Nephron progenitor cell (in vitro differentiated cells): Measurements from ENCODE around the gene PFKP.
A peak's percentile ranks its signal among the peaks of the same experiment; 100 is the strongest.

ENCODE experiments used
- DNase-seq: peaks from one replicate; pipeline ENCODE4 v3.0.0; 2021
- H3K27ac Mint-ChIP-seq: 2 replicates; pipeline ENCODE4 v1.8.0; 2021; ENCODE audit warnings: mild to moderate bottlenecking, moderate library complexity, mixed read lengths
- H3K27me3 Mint-ChIP-seq: 2 replicates; pipeline ENCODE4 v1.8.0; 2021; ENCODE audit warnings: mild to moderate bottlenecking, low read depth, mixed read lengths; ENCODE audit not compliant: poor library complexity
- H3K36me3 Mint-ChIP-seq: 2 replicates; pipeline ENCODE4 v1.8.0; 2021; ENCODE audit warnings: low read depth, mixed read lengths
- H3K4me1 Mint-ChIP-seq: 2 replicates; pipeline ENCODE4 v1.8.0; 2021; ENCODE audit warnings: mixed read lengths
- H3K4me3 Mint-ChIP-seq: 2 replicates; pipeline ENCODE4 v1.8.0; 2021; ENCODE audit warnings: mild to moderate bottlenecking, moderate library complexity, mixed read lengths
- H3K9me3 Mint-ChIP-seq: 2 replicates; pipeline ENCODE4 v1.8.0; 2021; ENCODE audit warnings: mild to moderate bottlenecking, moderate library complexity, mixed read lengths
- CTCF ChIP-seq: fragments of 200-600 bp; sonication (generic); IDR thresholded peaks from 2 replicates; pipeline ENCODE4 v1.5.0; 2021; ENCODE audit warnings: antibody characterized with exemption

The PFKP gene

GRCh38 chr10:3119796-3120459, 52.6 kb downstream of the PFKP start:
- H3K27ac Mint-ChIP-seq: no peak overlapping the region
- H3K9me3 Mint-ChIP-seq: no peaks in the 10 kb centered on the region
- peaks cover 11% of the 10 kb centered on the region for H3K4me1 Mint-ChIP-seq
- H3K27me3 Mint-ChIP-seq: no peaks in the 10 kb centered on the region
- H3K36me3 Mint-ChIP-seq: peaks cover 32% of the 10 kb centered on the region
- H3K4me3 Mint-ChIP-seq: no peak overlapping the region
- TF ChIP-seq CTCF: peak; percentile 42
- DNase-seq: no peak

GRCh38 chr10:3122034-3122433, 54.7 kb downstream of the PFKP start:
- Mint-ChIP-seq H3K9me3 (no peaks in the 10 kb centered on the region), H3K36me3 (peaks cover 29% of the 10 kb centered on the region), H3K4me3 (no peak overlapping the region), H3K4me1 (peaks cover 32% of the 10 kb centered on the region), H3K27me3 (no peaks in the 10 kb centered on the region), H3K27ac (no peak overlapping the region)
- DNase-seq: no peak
- no peak for TF ChIP-seq CTCF

GRCh38 chr10:3122486-3123205, 55.3 kb downstream of the PFKP start:
- H3K27me3 Mint-ChIP-seq: no peaks in the 10 kb centered on the region
- H3K4me3 Mint-ChIP-seq: no peak overlapping the region
- H3K27ac Mint-ChIP-seq: no peak overlapping the region
- no peaks in the 10 kb centered on the region for H3K9me3 Mint-ChIP-seq
- no peak for TF ChIP-seq CTCF
- DNase-seq: no peak
- H3K4me1 Mint-ChIP-seq: peaks cover 38% of the 10 kb centered on the region
- H3K36me3 Mint-ChIP-seq: peaks cover 31% of the 10 kb centered on the region

GRCh38 chr10:3123571-3124411, 56.4 kb downstream of the PFKP start:
- Mint-ChIP-seq H3K4me3 (no peak overlapping the region), H3K9me3 (no peaks in the 10 kb centered on the region), H3K36me3 (peaks cover 29% of the 10 kb centered on the region), H3K27ac (no peak overlapping the region), H3K27me3 (no peaks in the 10 kb centered on the region), H3K4me1 (peaks cover 47% of the 10 kb centered on the region)
- no peak for DNase-seq
- no peak for TF ChIP-seq CTCF

GRCh38 chr10:3124412-3125175, 57.2 kb downstream of the PFKP start:
- no peak for DNase-seq
- Mint-ChIP-seq H3K4me1 (peaks cover 47% of the 10 kb centered on the region), H3K36me3 (peaks cover 32% of the 10 kb centered on the region), H3K9me3 (no peaks in the 10 kb centered on the region), H3K27ac (no peak overlapping the region), H3K4me3 (no peak overlapping the region), H3K27me3 (peaks cover 5% of the 10 kb centered on the region)
- no peak for TF ChIP-seq CTCF
